Astrocyte (in vitro differentiated cells and primary cell): ENCODE results near the gene CSF1R.

ENCODE experiments used
- CTCF ChIP-seq: IDR thresholded peaks from 2 replicates; pipeline ENCODE4 v1.5.1; 2011; ENCODE audit warnings: low read depth, mild to moderate bottlenecking, inconsistent platforms, low read length, moderate library complexity; ENCODE audit not compliant: insufficient read depth
- EZH2 ChIP-seq: IDR thresholded peaks from 2 replicates; pipeline ENCODE4 v1.6.1; 2012; ENCODE audit warnings: mild to moderate bottlenecking, low read length, inconsistent platforms; ENCODE audit not compliant: insufficient read depth

GRCh38 chr5:150111122-150111521 lies 24.8 kb upstream of the CSF1R start:
- TF ChIP-seq CTCF (no peak), EZH2 (no peak)
